ENCODE results near the gene PGAM2.

DNA sequence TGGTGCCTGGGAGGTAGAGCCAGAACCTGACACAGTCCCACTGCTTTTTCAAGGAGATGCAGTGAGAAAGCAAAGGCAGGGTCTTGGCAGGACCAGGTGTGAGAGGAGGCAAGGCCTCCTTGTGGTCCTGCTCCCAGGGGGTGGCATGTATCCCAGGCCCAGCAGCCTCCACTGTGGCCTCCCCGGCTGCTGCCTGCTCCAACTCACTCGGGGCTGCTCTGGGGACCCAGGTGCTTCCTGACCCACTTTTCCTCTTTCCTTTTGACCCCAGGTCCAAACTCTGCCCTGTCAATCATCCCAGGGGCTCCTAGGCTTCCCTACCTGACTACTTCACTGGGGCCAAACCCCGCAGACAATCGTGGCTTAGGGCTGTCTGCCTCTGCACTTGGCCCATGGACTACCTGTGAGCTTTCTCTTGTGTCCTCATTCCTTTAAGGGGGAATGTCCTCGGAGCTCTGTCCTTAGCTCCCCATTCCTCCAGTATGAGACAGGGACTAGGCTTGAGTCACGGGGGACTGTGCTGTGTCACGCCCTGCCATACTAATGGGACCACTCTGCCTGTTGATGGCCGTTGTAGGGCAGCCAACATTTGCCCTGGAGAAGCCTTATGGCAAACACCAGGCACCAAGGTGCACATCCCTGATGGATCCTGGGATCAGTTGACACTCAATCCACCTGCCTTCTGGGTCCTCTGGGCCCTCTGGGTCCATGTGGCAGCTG is 37.6 kb upstream of the PGAM2 start:
- TF ChIP-seq, protein P1, sequence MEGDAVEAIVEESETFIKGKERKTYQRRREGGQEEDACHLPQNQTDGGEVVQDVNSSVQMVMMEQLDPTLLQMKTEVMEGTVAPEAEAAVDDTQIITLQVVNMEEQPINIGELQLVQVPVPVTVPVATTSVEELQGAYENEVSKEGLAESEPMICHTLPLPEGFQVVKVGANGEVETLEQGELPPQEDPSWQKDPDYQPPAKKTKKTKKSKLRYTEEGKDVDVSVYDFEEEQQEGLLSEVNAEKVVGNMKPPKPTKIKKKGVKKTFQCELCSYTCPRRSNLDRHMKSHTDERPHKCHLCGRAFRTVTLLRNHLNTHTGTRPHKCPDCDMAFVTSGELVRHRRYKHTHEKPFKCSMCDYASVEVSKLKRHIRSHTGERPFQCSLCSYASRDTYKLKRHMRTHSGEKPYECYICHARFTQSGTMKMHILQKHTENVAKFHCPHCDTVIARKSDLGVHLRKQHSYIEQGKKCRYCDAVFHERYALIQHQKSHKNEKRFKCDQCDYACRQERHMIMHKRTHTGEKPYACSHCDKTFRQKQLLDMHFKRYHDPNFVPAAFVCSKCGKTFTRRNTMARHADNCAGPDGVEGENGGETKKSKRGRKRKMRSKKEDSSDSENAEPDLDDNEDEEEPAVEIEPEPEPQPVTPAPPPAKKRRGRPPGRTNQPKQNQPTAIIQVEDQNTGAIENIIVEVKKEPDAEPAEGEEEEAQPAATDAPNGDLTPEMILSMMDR (conservative IDR thresholded peaks at IDR 0.05; ENCODE audit: low read length) = no peak
- TF ChIP-seq EZH2phosphoT487 (IDR thresholded peaks at IDR 0.05; ENCODE audit: borderline replicate concordance, low read depth, low read length) = no peak
